NCI-H146 treated with DMSO at 0.1 percent for 48 hours (cell line): ENCODE results near the gene TRIM26.

Source experiments
- DNase-seq: peaks from one replicate; lab custom pipeline; 2025; ENCODE audit not compliant: unreplicated experiment; lab: John Stamatoyannopoulos, UW

Gene TRIM26

DNA sequence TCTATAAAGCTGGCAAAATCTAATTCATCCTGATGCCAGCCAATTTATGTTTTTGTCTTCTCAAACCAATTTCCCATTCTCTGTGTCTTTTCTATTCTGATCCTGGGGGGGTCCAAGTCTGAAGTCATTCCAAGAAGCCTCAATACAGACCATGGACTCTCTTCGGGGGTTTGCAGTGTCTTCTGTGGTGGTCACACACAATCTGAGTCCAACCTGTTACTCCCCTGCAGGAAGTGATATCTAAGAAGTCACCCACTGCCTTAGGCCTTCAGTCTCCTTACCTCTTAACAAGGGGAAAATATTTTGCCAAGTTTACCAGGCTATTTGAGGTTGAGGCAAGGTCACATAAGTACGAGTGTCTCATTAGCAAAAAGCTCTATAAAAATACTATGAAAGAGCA, 1.9 kb downstream of the TRIM26 start:
- DNase-seq: no peak

GRCh38 chr6:30207619-30208295, 5.4 kb downstream of the TRIM26 start:
- no peak for DNase-seq

- DNase-seq: no peak
Measured at GRCh38 chr6:30206799-30207618, 6.2 kb downstream of the TRIM26 start.

DNA sequence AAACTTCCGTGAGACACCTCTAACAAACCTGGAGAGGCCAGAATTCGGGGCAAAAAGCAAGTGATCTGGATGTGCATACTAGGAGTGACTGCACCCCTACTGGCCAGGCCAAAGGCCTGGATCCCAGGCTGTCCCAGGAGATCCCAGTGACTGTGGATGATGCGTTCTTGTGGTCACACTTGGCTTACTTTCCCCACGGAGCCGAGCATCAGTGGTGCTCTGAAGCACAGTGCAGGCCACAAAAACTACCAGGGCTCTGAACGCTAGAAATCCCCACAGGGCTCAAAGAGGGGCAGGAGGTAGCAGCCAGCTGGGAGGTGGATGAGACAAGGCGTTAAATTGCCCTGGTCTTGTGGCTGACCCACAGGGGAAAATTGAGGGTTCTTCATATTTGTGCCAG, 7.1 kb downstream of the TRIM26 start:
- DNase-seq: no peak

DNA sequence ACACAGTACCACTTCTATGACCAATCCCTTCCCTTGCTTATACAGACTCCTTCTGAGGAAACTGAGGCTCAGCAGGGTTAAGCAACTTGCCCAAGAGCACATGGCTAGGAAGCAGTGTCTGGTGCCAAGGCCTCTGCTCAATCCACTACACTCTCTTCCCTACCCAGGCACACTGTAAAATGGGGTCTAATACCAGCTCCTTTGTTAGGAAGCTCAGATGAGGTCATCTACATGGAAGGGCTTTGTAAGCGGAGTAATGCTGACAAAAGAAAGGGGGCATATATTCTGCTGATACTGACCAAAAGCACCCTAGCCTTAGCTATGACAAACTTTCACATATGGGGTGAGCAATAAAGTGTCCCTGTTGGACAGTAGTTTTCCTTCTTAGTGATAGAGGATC, 9.1 kb downstream of the TRIM26 start:
- DNase-seq: no peak

- DNase-seq: no peak
Measured at GRCh38 chr6:30202366-30202765, 10.8 kb downstream of the TRIM26 start.

- DNase-seq: no peak
Measured at GRCh38 chr6:30200551-30201281, 12.5 kb downstream of the TRIM26 start.

- no peak for DNase-seq
Measured at GRCh38 chr6:30198166-30199084, 14.8 kb downstream of the TRIM26 start.

GRCh38 chr6:30196376-30196775, 16.8 kb downstream of the TRIM26 start:
- no peak for DNase-seq

DNA sequence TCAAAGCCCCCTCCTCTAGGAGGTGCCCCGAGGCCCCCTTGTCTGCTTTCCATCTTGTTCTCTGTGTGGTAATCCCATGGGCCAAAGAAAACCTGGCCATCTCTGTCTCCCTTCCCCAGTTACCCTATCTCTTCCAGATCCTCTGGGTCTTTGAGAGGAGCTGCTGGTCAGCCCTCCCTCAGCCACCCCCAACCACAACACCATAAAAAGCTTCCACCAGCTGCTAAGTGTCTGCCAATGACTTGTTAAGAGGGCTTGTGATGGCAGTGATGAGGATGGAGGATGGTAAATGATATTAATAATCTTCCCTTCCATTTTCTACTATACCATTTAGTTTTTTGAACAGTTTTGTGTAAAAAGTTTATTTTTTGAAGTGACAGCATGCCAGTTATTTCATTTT, 17.3 kb downstream of the TRIM26 start:
- no peak for DNase-seq

DNA sequence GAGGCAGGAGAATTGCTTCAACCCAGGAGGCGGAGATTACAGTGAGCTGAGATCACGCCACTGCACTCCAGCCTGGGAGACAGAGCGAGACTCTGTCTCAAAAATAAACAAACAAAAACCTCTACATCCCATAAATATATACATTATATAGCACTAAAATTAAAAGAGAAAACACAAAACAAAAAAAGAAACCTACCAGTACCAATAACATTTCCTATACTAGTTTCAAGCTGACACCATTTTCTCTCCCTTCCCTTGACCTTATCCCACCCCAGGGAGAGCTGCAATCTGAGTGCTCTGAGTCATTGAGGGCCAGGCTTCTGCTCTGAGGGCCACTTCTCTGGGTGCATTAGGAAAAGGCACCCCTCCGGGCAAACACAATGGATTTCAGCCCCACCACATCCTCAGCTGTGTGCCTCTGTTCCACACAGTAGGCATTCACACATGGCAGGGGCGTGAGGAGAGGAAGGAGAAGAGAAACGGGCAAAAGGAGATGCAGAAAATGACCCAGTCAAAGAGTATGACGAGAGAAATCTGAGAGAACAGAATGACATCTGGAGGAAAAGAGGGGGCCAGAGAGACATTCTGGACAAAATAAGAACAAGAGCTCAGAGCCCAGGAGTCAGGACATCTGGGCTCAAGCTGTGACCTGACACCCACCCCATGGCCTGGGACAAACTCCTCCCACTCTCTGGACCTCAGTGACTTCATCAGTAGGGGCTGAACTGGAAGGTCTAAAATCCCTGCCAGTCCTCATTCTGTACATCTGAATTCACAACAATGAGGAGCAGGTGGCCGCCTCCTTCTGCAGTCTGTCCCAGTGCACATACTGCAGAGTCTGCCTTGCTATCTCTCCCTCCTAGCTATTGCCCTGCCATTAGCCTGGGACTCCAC, 18.2 kb downstream of the TRIM26 start:
- no peak for DNase-seq

- DNase-seq: no peak
Measured at GRCh38 chr6:30192076-30192475, 21.1 kb downstream of the TRIM26 start.

GRCh38 chr6:30188541-30188940, 24.7 kb downstream of the TRIM26 start:
- no peak for DNase-seq

- DNase-seq: no peak
Measured at GRCh38 chr6:30185846-30186484, 27.2 kb downstream of the TRIM26 start.

- DNase-seq: no peak
Measured at GRCh38 chr6:30184417-30185031, 28.7 kb downstream of the TRIM26 start.

DNA sequence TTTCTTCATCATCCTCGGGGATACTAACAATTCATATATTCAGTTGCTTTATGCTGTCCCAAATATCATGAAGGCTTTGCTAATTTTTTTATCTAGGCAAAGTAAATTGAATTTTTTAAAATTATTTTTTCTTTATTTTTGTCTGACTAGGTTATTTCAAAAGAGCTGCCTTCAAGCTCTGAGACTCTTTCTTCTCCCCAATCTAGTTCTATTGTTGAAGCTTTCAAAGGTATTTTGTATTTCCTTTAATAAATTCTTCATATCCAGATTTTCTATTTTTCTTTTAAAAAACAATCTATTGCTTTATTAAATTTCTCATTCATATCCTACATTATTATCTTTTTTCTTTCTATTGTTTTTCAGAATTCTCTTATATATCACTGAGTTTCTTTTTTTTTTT, 33.1 kb downstream of the TRIM26 start:
- DNase-seq: no peak

- DNase-seq: no peak
Measured at GRCh38 chr6:30178837-30179236, 34.4 kb downstream of the TRIM26 start.

DNA sequence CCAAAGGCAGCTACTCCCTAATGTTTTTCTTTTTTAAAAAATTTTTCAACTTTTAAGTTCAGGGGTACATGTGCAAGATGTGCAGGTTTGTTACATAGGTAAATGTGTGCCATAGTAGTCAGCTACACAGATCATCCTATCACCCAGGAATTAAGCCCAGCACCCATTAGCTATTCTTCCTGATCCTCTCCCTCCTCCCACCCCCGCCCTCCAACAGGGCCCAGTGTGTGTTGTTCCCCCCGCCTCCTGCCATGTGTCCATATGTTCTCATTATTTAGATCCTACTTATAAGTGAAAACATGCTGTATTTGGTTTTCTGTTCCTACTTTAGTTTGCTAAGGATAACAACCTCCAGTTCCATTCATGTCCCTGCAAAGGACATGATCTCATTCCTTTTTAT, 37.4 kb downstream of the TRIM26 start:
- no peak for DNase-seq

- no peak for DNase-seq
Measured at GRCh38 chr6:30172681-30173080, 40.5 kb downstream of the TRIM26 start.
